Activated T-cell treated with anti-CD3 and anti-CD28 coated beads for 1 hour (primary cell): ENCODE measurements around the gene MAP7.
"Not testable (repeated sequence)": the region's sequence is repeated elsewhere in the genome, so short reads cannot be mapped to it uniquely, and the experiment has no call there.

Experiments used
- DNase-seq: peaks from one replicate; pipeline ENCODE4 v3.0.0-alpha.2; 2020; ENCODE audit warnings: low read depth

MAP7 gene

DNA sequence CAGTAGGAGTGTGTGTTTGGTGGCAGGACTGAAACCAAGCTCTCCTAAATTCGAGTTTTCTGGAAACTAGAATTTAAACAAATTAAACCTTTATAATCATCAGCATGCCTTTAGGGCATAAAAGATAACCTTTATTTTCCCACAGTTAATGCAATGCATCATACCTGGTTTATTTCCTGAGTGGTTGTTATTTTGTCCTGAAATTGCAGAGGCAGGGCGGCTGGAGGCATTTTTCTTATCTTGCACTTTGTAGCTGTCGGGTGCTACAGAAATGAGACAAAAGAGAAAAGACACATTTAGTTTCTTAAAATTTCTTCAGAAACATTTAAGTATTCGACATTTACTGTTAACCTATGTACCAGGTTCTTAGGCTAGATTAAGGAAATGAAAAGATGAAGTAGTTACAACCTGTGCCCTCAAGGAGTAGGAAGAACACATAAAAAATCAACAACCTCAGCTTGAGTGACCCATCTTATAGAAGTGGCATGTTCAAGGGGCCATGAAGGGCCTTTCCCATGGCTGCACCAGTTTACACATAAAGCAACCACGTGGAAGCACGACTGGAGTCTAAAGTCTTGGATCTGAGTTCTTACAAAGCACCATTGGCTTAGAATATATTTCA lies 128.6 kb downstream of the MAP7 start:
- no peak for DNase-seq

DNA sequence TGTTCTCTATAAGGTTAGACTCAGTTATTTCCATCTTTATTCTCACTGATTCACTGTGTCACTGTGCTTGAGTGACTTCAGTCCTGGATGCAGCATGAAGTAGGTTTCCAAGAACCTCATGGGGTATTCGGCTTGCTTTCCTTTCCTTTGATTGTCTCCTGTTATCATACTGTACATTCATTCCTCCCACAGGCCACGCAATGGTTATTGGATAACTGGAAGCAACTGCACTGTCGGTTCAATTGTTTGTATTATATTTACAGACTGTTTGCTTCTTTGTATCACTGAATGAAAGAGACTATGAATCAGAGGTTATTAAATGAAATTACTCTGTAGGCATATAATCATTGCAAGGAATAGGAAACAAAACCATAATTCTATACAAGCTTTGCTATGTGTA lies 129.4 kb downstream of the MAP7 start:
- DNase-seq = no peak

GRCh38 chr6:136415351-136416007 lies 134.7 kb downstream of the MAP7 start:
- DNase-seq = no peak

DNA sequence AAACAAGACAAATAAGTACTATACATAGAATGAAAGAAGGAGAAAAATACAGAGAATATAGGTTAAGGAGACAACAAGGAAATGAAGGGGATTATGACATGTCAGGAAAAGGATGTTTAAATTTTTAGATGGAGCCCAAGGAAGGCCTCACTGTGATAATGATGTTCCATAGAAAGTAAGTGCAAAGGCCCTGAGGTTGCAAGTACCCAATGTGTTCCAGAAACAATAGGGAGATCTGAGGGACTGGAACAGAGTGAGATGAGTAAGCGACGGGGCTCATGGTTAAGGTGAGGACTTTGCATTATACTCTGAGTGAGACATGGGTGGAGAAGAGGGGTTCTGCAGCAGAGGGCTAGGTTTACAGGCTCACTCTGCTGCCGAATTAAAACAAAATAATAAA lies 137.8 kb downstream of the MAP7 start:
- no peak for DNase-seq

DNA sequence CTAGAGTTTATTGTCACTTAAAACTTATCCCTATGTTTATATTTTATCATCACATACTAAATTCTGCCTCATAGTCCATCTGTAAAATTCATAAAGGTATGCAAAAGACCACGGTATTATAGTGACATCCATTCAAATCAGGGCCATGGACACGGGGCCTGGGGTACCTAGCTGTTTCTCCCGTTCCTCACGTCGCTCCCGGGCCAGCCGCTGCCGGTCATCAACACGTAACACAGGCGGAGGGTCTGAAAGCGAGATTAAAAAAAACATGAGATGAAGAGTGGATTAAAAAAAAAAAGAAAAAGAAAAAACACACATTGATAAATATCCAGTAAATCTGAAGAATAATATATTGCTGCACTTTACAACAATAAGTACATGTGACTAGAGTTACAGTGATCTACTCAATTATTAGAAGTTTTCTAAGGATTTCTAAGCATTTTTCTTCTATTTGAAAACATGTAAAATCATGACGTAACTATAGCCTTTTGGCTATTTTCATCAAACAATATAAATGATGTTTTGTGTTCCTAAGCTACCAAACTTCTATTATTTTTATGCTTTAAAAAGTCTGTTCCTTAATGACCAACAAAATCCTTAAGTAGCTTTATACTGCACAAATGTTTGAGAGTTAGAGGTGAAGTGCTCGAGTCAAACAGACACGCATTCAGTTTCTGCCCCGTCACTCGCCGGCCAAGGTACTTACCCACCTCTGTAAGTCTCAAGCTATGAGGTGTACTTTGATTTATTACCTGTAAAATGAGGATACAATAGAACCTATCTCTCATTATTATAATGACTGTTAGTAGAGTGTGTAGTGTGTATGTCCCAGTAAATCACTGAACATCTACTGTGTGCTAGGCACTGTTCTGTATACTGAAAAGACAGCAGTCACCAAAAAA lies 138.5 kb downstream of the MAP7 start:
- DNase-seq = no peak

- no peak for DNase-seq
These were observed 139.2 kb downstream of the MAP7 start for GRCh38 chr6:136411025-136411325.

DNA sequence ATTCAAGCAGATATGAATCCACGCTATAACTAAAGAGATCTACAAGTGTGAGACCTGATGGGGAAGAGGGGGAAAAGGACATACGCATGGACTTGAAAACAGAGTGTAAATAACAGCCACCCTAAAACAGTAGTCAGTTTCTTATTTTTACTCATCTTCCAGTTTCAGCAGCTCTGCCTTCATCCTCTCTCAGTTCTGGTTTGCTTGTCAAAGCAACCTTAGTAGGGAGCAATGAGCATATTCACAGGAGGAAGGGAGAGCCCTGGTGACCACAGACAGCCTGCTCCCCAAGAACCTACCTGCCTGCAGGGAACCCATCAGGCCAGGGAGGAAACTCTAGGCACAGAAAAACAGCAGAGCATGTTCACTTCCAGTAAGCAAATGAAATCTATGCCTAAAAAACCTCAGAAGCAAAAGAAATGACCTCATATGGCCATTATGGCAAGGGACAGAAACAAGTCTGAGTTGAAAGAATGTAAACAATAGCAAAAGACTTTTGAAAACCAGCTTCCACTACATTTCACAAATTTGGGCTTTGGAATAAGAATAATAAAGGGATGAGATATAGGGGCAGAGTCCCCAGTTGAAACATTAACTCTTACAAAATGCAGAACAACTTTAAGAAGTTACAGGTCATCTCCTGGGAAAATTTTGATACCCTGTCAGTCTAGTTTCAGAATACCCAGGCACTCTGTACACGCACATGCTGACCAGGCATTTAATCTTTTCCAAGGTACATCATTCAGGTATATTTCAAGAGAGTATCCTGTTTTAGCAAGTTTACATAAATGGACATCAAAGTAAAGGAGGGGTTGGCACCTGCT lies 139.8 kb downstream of the MAP7 start:
- no peak for DNase-seq

- DNase-seq = no peak
These were observed 140.6 kb downstream of the MAP7 start for GRCh38 chr6:136409597-136409996.

DNA sequence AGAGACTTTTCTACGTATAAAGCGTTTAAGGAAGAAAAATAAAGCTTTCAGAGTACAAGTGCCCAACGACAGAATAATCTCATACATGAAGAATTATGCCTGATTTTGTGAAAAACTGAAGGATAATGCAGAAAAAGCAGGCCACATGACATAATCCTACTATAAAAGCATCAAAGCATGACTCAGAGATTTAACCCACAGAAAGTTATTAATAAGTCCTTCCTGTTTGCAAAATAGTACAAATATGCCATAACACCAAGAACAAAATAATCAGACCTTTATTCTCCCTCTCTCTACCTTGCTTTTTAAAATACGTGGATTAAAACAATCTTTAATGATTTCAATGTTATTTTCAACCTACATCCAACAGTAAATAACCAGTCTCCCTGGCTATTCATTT lies 142.0 kb downstream of the MAP7 start:
- no peak for DNase-seq

- no peak for DNase-seq
These were observed 144.7 kb downstream of the MAP7 start for GRCh38 chr6:136405420-136406029.

- DNase-seq = no peak
These were observed 145.4 kb downstream of the MAP7 start for GRCh38 chr6:136404627-136405419.

DNA sequence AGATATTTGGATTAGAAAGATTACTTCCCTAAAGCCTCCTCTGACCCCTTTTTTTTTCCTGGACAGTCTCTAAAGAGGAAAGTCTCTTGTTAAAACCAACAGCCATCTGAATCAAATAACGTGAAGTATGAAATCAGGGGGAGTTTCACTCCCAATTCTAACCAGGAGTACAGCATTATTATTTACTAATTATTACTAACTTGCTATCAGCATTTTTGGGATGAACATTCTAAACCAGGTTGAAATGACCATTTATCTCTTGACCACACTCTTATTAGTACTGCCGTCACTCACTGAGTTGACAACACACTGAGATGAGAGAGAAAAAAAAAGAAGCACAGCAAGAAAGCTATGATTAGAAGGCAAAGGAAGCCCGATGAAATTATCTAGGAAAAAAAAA lies 146.2 kb downstream of the MAP7 start:
- no peak for DNase-seq

DNA sequence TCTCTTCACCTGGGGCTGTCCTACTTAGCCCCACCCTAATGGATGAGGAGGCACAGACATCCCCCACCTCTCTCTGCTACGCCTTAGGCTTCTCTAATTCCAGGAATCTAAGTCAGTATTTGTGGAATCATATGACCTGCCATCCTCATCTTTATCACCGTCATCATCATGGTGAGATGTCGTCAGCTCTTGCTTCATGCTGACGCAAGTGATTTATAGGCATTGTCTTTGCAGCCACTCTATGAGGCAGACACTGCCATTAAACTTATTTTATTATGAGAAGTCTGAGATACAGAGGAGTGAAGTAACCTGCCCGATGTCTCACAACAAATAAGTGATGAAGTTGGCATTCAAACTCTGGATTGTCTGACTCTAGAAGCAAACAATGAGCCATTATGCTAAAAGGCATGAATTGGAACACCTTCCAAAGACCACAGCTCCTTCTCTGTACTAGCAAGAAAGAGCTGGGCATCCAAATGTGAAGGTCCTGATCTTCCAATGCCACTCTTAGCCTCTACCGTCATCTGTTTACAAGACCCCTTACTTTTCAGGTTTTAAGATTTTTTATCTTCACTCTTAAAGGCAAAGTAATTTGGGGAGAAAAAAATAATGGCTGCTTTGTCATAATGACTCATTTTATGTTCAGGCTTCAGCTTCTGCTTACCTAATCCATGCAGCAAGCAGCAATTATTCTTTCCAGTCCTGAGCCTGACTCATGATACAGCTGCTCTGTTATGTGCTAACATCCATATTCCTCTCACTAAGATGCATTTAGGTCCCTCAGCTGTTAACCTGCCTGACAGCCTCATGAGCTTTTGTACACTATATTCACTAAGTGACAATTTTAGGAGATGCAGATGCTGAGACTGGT lies 146.9 kb downstream of the MAP7 start:
- DNase-seq = no peak

DNA sequence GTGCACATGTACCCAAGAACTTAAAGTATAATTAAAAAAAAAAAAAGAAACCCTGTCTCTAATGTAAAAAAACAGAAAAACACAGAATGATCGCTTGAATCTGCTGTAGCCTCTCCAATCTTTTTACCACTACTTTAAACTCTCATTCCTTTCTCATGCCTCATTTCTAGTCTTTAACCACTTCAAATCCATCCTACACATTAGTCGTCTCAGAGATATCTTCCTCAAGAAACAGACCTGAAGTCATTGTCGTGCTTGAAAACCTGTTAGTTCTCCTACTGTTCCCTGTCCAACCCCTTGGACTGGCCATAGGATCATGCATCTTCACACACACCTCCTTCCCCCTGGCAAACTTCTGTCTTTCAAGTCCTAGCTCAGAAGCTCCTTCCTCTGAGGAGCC lies 148.5 kb downstream of the MAP7 start:
- DNase-seq = no peak

DNA sequence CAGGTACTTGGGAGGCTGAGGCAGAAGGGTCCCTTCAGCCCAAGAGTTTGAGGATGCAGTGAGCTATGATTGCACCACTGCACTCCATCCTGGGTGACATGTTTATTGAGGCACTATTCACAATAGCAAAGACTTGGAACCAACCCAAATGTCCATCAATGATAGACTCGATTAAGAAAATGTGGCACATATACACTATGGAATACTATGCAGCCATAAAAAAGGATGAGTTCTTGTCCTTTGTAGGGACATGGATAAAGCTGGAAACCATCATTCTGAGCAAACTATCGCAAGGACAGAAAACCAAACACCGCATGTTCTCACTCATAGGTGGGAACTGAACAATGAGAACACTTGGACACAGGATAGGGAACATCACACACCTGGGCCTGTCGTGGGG lies 149.0 kb downstream of the MAP7 start:
- not testable (repeated sequence) for DNase-seq

GRCh38 chr6:136398453-136398852 lies 151.8 kb downstream of the MAP7 start:
- DNase-seq = no peak

DNA sequence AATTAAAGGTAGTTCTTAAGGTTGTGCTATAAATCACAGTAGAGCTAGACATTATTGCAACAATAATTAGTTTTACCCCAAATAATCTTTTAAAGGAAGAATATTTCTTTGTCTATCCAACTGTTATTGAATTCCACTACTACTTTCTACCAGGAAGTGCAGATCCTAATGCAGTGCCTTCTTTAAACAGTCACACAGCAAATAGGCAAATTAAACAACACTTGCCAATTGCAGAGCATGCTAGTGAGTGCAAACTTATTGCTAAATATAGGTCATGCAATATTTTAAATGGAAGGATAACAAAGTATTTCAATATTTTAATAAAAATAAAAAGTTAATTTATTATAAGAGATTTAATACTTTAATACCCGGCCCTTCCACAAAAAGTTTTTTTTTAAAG lies 153.3 kb downstream of the MAP7 start:
- DNase-seq = no peak

DNA sequence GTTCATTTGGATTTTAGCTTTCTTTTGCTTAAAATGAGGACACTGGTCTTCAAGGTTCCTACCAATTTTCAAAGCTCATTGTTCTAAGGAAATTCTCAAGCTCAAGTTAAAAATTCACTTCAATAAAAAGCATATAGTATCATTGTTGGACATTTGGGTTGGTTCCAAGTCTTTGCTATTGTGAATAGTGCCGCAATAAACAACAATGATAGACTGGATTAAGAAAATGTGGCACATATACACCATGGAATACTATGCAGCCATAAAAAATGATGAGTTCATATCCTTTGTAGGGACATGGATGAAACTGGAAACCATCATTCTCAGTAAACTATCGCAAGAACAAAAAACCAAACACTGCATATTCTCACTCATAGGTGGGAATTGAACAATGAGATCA lies 159.3 kb downstream of the MAP7 start:
- not testable (repeated sequence) for DNase-seq

- DNase-seq = no peak
These were observed 162.9 kb downstream of the MAP7 start for GRCh38 chr6:136387316-136387715.

- DNase-seq = no peak
These were observed 166.8 kb downstream of the MAP7 start for GRCh38 chr6:136383268-136383937.
